GM12892 (cell line): ENCODE data around the gene RAPGEF5.

Source experiments
- POLR2A ChIP-seq: IDR thresholded peaks from 2 replicates; pipeline ENCODE4 v1.6.1; 2011; ENCODE audit warnings: low read depth, low read length, control low read depth
- POLR2AphosphoS5 ChIP-seq: IDR thresholded peaks from 2 replicates; pipeline ENCODE4 v1.6.1; 2011; ENCODE audit warnings: low read depth, low read length, control low read depth
- TAF1 ChIP-seq: IDR thresholded peaks from 2 replicates; pipeline ENCODE4 v1.6.1; 2011; ENCODE audit warnings: low read depth, mild to moderate bottlenecking, control low read depth, low read length, borderline replicate concordance

GRCh38 chr7:22295402-22296264 lies 61.3 kb downstream of the RAPGEF5 start:
- TF ChIP-seq POLR2A = no peak
- TF ChIP-seq TAF1 = no peak
- no peak for TF ChIP-seq POLR2AphosphoS5
